HepG2 (cell line): Measurements from ENCODE around the gene PARD3. TPM values are rescaled to one million over a fixed set of nuclear protein-coding genes. Genes with fewer than 3 reads are reported as not detected.

Source experiments
- ATAC-seq: fragments of 200-7000 bp; cut with Tn5 transposase; 3 replicates; pipeline ENCODE4 v1.9.1; 2020; ENCODE audit warnings: mild to moderate bottlenecking, moderate library complexity
- BruUV-seq: library from RNA; stranded (reverse); fragments of 400-500 nt; replicated peaks from 2 replicates; lab custom pipeline; 2021; lab: Mats Ljungman, UMichigan
- CTCF ChIA-PET: fragments of 300-600 bp; formaldehyde crosslinking; extraction: SDS; loops from one replicate; lab custom pipeline; 2021; ENCODE audit warnings: low total read pairs, inconsistent platforms, low intra/inter-chr PET ratio; lab: Yijun Ruan, JAX
- POLR2A ChIA-PET: fragments of 350-600 bp; sonication (Branson Sonifier 250); formaldehyde crosslinking; loops from one replicate; lab custom pipeline; 2020; ENCODE audit warnings: antibody characterized with exemption, inconsistent platforms; lab: Yijun Ruan, JAX
- DNase-seq: peaks from one replicate; pipeline ENCODE4 v3.0.0-alpha.2; 2015; ENCODE audit warnings: low spot score
- FAIRE-seq: peaks from 3 replicates; lab custom pipeline; 2011; peaks lifted over from hg19 to GRCh38; lab: Jason Lieb, UNC
- H2AFZ ChIP-seq: one replicate; pipeline ENCODE4 v1.6.1; 2011; ENCODE audit warnings: low read length, inconsistent platforms
- H3K27ac ChIP-seq: fragments of 300-600 bp; 3 replicates; pipeline ENCODE4 v1.8.0; 2011; ENCODE audit warnings: mixed run types, mild to moderate bottlenecking, mixed read lengths, low read length, inconsistent platforms; ENCODE audit not compliant: insufficient read depth; ENCODE audit errors: extremely low read length
- H3K27me3 ChIP-seq, 2 experiments: fragments of 200-600 bp in 1 of 2; 2 replicates in 1 of 2; 3 replicates in 1 of 2; pipeline versions ENCODE4 v1.6.0 to v1.8.0; 2011; ENCODE audit warnings: low read length in 2 of 2, mild to moderate bottlenecking in 2 of 2, moderate library complexity in 2 of 2, inconsistent platforms in 1 of 2; ENCODE audit not compliant: insufficient read depth in 2 of 2, control insufficient read depth in 1 of 2
- H3K36me3 ChIP-seq, 2 experiments: fragments of 200-600 bp in 1 of 2; replicated peaks in 1 of 2; 2 replicates in 1 of 2; 3 replicates in 1 of 2; pipeline versions ENCODE4 v1.5.1 to v1.8.0; 2011; ENCODE audit warnings: low read length in 2 of 2, inconsistent platforms in 1 of 2; ENCODE audit not compliant: insufficient read depth in 2 of 2, control insufficient read depth in 1 of 2
- H3K4me1 ChIP-seq: 2 replicates; pipeline ENCODE4 v1.5.1; 2012; ENCODE audit warnings: low read length, inconsistent platforms; ENCODE audit not compliant: insufficient read depth
- H3K4me2 ChIP-seq: 2 replicates; pipeline ENCODE4 v1.6.0; 2011; ENCODE audit warnings: low read depth, low read length, inconsistent platforms
- H3K4me3 ChIP-seq, 3 experiments: fragments of 200-600 bp in 1 of 3; sonication (generic), shearing (Covaris generic) in 1 of 3; replicated peaks in 1 of 3; 2 replicates each; pipeline ENCODE4 v1.5.1; 2011 to 2016; ENCODE audit warnings: low read length in 3 of 3, inconsistent platforms in 2 of 3, low read depth in 2 of 3, mild to moderate bottlenecking in 2 of 3, control low read depth in 1 of 3, mixed read lengths in 1 of 3; ENCODE audit not compliant: insufficient read depth in 1 of 3
- H3K79me2 ChIP-seq: one replicate; pipeline ENCODE4 v1.6.1; 2011; ENCODE audit warnings: low read length, inconsistent platforms; ENCODE audit not compliant: insufficient read depth
- H3K9ac ChIP-seq: 2 replicates; pipeline ENCODE4 v1.6.0; 2011; ENCODE audit warnings: mild to moderate bottlenecking, low read depth, low read length, inconsistent platforms; ENCODE audit not compliant: insufficient read depth
- H3K9me3 ChIP-seq: 2 replicates; pipeline ENCODE4 v1.5.1; 2012; ENCODE audit warnings: mild to moderate bottlenecking, low read length
- H4K20me1 ChIP-seq: 2 replicates; pipeline ENCODE4 v1.6.0; 2011; ENCODE audit warnings: inconsistent platforms, mild to moderate bottlenecking, low read length, moderate library complexity; ENCODE audit not compliant: insufficient read depth
- BORCS8-MEF2B ChIP-seq: sonication (generic); formaldehyde crosslinking; IDR thresholded peaks from 2 replicates; pipeline ENCODE4 v1.8.0; 2022; ENCODE audit warnings: mild to moderate bottlenecking, missing genetic modification reagents
- NFYC ChIP-seq: IDR thresholded peaks from 2 replicates; pipeline ENCODE4 v1.6.1; 2016; ENCODE audit warnings: missing genetic modification reagents, missing compliant biosample characterization
- RFX3 ChIP-seq: IDR thresholded peaks from 2 replicates; pipeline ENCODE4 v1.6.1; 2016; ENCODE audit warnings: missing biosample characterization, missing genetic modification reagents
- SMC3 ChIP-seq: IDR thresholded peaks from 2 replicates; pipeline ENCODE4 v1.6.1; 2011; ENCODE audit warnings: low read length, improper control_type of control experiment
- ZNF337 ChIP-seq: sonication (generic); formaldehyde crosslinking; IDR thresholded peaks from 2 replicates; pipeline ENCODE4 v1.5.1; 2020; ENCODE audit warnings: missing genetic modification reagents, low read depth, mild to moderate bottlenecking, borderline replicate concordance
- WGBS: methylation state at CpG from one replicate; pipeline ENCODE4 v1.1.6; 2017; ENCODE audit warnings: low lambda C conversion rate; 5-methylcytosine and 5-hydroxymethylcytosine counted together
- in situ Hi-C: cut with HindIII; loops from 2 replicates; pipeline ENCODE4 v1.10.0; 2017; ENCODE audit warnings: low pct_unique_long_range_greater_than_20kb; ENCODE audit not compliant: extremely low pct_ligation_motif_present
- intact Hi-C: fragments of 100-400 bp; cut with micrococcal nuclease; formaldehyde crosslinking; loops from one replicate; pipeline ENCODE4 v1.10.0; 2022; ENCODE audit not compliant: unreplicated experiment
- polyA plus RNA-seq, 8 experiments: library from polyadenylated mRNA; depleted of rRNA in 3 of 8; stranded (reverse) in 7 of 8; unstranded in 1 of 8; fragments of >200 nt; fragmentation: Illumina TruSeq in 4 of 8; extraction: Trizol in 4 of 8; gene quantifications; 2 replicates each; pipeline versions ENCODE4 v1.2.1 to v1.2.3, GENCODE V29; 2011 to 2016; ENCODE audit warnings: low read depth in 4 of 8, missing spikeins in 1 of 8, mixed read lengths in 1 of 8; ENCODE audit not compliant: insufficient read depth in 1 of 8
- total RNA-seq, 5 experiments: library from RNA; depleted of rRNA; stranded (reverse); fragments of >200 nt; fragmentation: Illumina TruSeq; extraction: Trizol; gene quantifications; 2 replicates each; pipeline ENCODE4 v1.2.3, GENCODE V29; 2016; ENCODE audit warnings: low read depth in 1 of 5
- TF ChIP-seq, protein P1 (sequence below): sonication (generic); formaldehyde crosslinking; IDR thresholded peaks from 2 replicates; pipeline ENCODE4 v1.4.0; 2020; ENCODE audit warnings: mild to moderate bottlenecking, low read depth, missing genetic modification reagents

Gene PARD3
- total and polyA plus RNA-seq, 2 of the 13 experiments (the other 11 are each of a cell fraction or from before 2014, with no cell fraction given): 40.9 to 60.0 TPM

DNA sequence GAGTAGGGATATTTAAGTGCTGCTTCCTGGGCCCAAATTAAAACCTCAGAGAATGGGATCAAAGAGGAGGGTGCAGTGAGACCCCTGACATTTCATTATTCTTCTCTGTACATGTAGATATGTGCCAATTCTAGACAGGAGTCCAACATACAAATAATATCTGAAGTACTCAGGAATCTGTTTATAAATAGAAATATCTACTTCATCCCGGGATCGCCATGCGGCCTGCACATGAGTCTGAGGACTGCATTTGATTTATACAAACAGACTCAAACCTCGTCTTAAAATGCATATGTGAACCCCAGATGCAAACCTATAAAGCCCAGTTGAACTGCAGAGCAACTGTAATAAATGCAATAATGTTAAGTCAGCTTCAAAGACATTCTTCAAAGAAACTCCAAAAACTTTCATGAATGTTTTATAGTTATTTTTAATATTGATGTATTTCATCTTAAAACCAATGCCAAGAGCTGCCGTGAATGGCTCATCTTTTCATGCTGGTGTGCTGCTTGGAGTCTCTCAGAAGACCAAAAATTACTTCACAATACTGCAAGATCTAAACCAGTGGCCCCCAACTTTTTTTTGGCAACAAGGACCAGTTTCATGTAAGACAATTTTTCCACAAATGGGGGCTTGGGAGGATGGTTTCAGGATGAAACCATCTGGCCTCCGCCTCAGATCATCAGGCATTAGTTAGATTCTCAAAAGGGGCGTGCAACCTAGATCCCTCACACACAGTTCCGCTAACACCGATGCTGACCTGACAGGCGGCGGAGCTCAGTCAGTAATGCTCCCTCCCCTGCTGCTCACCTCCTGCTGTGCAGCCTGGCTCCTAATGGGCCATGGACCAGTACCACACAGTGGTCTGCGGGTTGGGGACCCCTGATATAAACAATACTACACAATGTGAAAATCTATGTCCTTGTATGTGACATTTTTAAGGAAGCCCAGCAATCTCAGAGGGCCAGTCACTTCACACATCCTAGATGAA, 166.9 kb downstream of the PARD3 start:
- TF ChIP-seq RFX3 (no peak), NFYC (no peak), ZNF337 (no peak), SMC3 (no peak), BORCS8-MEF2B (CRISPR knock-in tag) (no peak)
- TF ChIP-seq, protein P1, sequence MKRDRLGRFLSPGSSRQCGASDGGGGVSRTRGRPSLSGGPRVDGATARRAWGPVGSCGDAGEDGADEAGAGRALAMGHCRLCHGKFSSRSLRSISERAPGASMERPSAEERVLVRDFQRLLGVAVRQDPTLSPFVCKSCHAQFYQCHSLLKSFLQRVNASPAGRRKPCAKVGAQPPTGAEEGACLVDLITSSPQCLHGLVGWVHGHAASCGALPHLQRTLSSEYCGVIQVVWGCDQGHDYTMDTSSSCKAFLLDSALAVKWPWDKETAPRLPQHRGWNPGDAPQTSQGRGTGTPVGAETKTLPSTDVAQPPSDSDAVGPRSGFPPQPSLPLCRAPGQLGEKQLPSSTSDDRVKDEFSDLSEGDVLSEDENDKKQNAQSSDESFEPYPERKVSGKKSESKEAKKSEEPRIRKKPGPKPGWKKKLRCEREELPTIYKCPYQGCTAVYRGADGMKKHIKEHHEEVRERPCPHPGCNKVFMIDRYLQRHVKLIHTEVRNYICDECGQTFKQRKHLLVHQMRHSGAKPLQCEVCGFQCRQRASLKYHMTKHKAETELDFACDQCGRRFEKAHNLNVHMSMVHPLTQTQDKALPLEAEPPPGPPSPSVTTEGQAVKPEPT: no peak
- TF ChIP-seq, all 625 proteins: peak for 0
- no TSS peak for BruUV-seq
- intact Hi-C loops (no loop called here), in situ Hi-C loops (loop anchor here (25.0 kb wide), 2 partner anchors 511 to 1311 kb away; partner anchors contain the start of gene NRP1)
- DNase-seq (no peak), ATAC-seq (no peak), FAIRE-seq (no peak)
- H3K9me3 ChIP-seq: no peaks in the 10 kb centered on the region
- 98% methylated on average over 12 of the region's 12 CpGs for WGBS
- CTCF ChIA-PET: no interaction called here
- H3K9ac ChIP-seq: no peak overlapping the region
- POLR2A ChIA-PET: no interaction called here
- H2AFZ ChIP-seq: no peak overlapping the region
- H3K36me3 ChIP-seq: peaks cover 0 to 2% of the 10 kb centered on the region in 2 experiments; a peak in 1 of 5 replicates
- H3K79me2 ChIP-seq: peaks cover 38% of the 10 kb centered on the region
- H3K27ac ChIP-seq: no peak overlapping the region
- peaks cover 1% of the 10 kb centered on the region; the same call in 1 of the 2 replicates for H4K20me1 ChIP-seq
- H3K4me1 ChIP-seq: peaks cover 17% of the 10 kb centered on the region
- no peaks in the 10 kb centered on the region for H3K27me3 ChIP-seq
- H3K4me2 ChIP-seq: no peak overlapping the region
- H3K4me3 ChIP-seq: no peak overlapping the region
